Measurements from ENCODE around the gene NCOA7.
"Not testable (repeated sequence)": the region's sequence is repeated elsewhere in the genome, so short reads cannot be mapped to it uniquely, and the experiment has no call there.

NCOA7 gene

GRCh38 chr6:125926711-125927110 lies 136.0 kb downstream of the NCOA7 start:
- no peak for DNase-seq

- no peak for DNase-seq
These were observed 137.0 kb downstream of the NCOA7 start for GRCh38 chr6:125927761-125928160.

DNA sequence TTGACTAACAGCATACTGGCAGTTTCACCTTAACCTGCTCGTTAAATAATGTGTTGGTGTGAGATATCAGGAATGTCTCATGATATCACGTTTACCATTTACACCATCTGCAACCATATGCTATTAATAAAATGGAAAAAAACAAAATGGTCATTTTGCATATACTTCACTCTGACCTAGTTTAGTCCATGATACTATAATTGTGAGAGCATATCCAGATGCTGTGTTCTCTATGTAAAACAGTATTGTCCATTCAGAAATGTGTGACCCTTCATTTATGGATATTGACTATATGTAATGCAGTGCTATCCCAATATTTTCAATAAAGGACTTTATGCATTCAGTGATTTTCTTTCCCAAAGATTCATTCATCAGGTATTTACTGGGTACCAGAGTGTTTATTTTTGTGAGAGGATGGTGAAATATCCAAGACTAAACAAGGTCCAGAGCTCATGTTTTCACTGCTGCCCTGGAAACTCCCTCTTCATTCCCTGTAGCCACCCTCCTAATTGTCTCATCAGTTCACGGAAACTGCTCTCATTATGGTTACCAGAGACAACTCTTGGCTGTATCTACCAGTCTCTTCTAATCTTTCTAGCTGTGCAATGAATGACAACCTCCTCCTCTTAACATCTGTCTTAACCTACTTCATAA lies 140.1 kb downstream of the NCOA7 start:
- DNase-seq, result no peak

- DNase-seq, result no peak
These were observed 141.1 kb downstream of the NCOA7 start for GRCh38 chr6:125931733-125932450.

GRCh38 chr6:125932451-125932795 lies 141.7 kb downstream of the NCOA7 start:
- no peak for DNase-seq

DNA sequence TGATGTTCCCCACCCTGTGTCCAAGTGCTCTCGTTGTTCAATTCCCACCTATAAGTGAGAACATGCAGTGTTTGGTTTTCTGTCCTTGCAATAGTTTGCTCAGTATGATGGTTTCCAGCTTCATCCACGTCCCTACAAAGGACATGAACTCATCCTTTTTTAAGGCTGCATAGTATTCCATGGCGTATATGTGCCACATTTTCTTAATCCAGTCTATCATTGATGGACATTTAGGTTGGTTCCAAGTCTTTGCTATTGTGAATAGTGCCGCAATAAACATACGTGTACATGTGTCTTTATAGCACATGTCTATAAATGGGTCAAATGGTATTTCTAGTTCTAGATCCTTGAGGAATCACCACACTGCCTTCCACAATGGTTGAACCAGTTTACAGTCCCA lies 144.8 kb downstream of the NCOA7 start:
- not testable (repeated sequence) for DNase-seq

DNA sequence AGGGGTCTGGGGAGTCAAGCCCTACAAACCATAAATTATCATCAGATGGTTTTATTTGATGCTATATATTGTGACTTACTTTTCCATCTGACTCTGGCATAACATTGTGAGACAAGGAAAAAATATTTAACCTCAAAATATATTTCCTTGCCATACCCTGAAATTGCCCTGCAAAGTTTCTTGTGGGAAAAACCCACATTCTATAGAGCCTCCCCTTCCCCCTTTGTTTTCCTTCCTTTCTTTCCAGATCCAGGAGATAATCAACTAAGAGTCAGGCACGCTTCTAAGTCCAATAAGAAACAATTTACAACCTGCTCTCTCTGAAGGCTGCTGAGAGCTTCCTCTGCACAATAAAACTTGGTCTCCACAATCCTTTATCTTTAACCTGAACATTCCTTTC lies 148.3 kb downstream of the NCOA7 start:
- no peak for DNase-seq

DNA sequence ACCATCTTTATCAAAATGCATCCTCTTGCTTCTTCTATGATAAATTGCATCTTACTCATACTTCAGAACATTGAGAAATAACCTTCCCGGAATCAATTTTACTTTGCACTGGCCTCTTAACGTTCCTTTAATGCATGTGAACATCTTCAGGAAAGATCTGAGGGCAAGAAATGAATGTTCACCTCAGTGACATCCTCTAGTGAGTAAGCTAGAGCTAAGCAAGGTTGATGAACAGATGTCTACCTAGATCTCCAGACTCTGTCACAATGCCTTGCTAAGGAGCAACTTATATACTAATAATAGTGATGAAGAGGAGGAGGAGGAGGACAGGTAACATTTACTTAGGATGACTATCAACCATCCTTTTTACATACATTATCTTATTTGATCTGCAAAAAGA lies 149.0 kb downstream of the NCOA7 start:
- no peak for DNase-seq

- no peak for DNase-seq
These were observed 149.7 kb downstream of the NCOA7 start for GRCh38 chr6:125940247-125941041.

DNA sequence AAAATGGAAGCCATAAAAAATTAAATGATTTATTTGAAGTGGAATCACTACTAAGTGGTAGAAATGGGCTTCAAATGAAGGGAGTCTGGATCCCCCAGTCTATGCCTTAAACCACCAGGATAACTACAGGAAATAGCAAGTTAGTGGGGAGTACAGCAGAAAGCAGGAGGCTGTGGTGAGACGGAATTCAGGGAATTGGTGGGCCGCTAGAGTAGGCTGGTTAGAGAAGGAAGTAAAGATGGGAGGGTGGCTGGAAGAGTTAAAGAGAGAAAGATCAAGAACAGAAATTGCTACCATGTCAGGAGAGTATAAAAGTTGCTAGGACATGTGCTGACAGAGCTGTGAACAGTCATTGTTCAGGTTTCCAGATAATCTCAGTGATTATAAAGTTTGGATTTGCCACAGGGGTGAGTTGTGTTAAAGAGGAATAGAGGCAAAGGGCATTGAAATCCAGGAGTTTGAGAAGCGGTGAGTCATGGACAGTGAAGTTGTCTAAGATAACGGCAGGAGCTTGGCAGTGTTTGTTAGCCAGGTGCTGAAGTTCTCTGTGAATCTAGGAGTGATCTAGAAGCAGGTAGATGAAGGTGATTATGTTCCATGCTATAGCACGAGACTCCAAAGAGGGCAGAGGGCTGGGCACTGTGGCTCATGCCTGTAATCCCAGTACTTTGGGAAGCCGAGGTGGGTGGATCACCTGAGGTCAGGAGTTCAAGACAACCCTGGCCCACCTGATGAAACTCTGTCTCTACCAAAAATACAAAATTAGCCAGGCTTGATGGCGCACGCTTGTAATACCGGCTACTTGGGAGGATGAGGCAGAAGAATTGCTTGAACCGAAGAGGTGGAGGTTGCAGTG lies 152.1 kb downstream of the NCOA7 start:
- DNase-seq, result no peak

GRCh38 chr6:125943528-125944433 lies 153.0 kb downstream of the NCOA7 start:
- DNase-seq, result no peak

DNA sequence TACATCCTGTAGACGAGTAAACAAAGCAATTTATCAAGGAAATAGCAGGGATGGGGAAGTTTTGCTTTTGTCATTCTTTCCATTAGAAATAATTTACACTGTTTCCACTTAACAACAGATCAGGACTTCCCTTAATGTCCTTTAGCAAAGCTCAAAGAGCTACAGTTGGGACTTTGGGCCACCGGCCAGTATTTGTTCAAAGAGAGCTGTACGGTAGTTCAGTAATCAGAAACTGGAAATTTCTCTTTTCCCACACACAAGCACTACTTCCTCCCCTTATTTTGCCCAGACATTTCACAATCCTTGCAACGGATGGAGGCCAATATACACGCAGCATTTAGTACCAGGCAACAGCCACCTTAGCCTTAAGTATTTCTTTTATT lies 153.7 kb downstream of the NCOA7 start:
- DNase-seq, result no peak

DNA sequence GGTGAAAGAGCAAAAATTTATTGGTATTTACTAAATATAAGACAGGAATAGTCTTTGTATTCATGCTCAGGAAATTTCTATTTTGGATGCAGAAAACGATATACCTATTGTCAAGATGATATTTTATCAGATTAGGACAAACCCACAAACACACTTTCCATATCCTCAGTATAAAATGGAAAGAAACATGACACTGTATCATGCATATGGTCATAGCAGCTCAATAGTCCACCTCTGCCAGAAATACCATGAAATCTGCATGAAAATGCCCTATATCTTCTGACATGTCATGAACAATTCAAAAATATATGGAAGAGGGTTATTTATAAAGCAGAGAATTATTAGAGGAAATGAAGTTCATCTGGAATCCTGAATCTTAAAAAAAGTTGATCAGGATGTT lies 154.1 kb downstream of the NCOA7 start:
- no peak for DNase-seq

GRCh38 chr6:125945378-125946141 lies 154.8 kb downstream of the NCOA7 start:
- no peak for DNase-seq

DNA sequence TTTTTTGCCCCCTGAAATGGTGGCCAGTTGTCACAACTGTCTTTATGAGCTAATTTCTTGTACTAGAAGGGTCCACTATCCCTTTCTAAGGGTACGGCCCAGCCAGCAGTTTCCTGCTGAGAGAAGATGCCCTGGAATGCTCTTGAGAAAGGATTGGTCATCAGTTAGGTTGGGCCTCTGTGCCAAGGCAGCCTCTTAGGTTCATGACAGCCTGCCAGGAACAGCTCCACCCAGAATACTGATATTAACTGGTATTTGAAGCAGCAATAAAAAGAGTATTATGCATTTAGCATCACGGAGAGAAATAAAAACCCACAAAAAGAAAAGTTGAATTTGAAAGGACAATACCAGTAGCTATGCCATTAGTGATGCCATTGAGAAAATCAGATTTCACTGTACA lies 156.9 kb downstream of the NCOA7 start:
- DNase-seq, result no peak

DNA sequence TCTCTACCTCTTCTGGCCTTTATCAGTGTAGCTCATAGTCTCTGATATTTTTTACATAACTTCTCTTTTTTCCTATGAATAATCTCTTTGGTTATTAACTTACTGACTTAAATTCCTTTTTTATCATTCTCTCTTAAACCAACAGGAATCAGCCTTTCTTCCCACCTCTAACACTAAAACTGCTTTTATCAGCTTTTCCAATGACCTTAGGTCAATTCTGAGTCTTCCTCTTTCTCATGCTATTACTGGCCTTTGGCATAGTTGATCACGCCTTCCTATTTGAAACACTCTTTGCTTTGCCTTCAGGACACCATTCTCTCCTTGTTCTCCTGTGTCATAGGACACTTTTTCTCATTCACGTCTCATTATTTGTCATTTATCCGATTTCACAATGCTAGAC lies 157.7 kb downstream of the NCOA7 start:
- DNase-seq, result no peak

GRCh38 chr6:125949069-125949468 lies 158.3 kb downstream of the NCOA7 start:
- no peak for DNase-seq

- no peak for DNase-seq
These were observed 159.5 kb downstream of the NCOA7 start for GRCh38 chr6:125950293-125950692.

DNA sequence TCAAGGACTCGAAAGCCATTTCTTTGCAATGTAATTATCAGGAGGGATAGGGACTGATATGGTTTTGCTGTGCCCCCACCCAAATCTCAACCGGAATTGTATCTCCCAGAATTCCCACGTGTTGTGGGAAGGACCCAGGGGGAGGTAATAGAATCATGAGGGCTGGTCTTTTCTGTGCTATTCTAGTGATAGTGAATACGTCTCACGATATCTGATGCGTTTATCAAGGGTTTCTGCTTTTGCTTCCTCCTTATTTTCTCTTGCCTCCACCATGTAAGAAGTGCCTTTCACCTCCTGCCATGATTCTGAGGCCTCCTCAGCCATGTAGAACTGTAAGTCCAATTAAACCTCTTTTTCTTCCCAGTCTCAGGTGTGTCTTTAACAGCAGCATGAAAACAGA lies 160.0 kb downstream of the NCOA7 start:
- DNase-seq, result not testable (repeated sequence)

GRCh38 chr6:125951323-125951722 lies 160.6 kb downstream of the NCOA7 start:
- no peak for DNase-seq
